Measurements from ENCODE around the gene ABHD4.

DNA sequence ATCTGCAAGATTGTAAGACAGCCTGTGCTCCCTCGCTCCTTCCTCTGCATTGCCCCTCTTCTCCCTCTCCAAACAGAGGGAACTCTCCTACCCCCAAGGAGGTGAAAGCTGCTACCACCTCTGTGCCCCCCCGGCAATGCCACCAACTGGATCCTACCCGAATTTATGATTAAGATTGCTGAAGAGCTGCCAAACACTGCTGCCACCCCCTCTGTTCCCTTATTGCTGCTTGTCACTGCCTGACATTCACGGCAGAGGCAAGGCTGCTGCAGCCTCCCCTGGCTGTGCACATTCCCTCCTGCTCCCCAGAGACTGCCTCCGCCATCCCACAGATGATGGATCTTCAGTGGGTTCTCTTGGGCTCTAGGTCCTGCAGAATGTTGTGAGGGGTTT lies 46.5 kb upstream of the ABHD4 start:
- TF ChIP-seq, protein P1, sequence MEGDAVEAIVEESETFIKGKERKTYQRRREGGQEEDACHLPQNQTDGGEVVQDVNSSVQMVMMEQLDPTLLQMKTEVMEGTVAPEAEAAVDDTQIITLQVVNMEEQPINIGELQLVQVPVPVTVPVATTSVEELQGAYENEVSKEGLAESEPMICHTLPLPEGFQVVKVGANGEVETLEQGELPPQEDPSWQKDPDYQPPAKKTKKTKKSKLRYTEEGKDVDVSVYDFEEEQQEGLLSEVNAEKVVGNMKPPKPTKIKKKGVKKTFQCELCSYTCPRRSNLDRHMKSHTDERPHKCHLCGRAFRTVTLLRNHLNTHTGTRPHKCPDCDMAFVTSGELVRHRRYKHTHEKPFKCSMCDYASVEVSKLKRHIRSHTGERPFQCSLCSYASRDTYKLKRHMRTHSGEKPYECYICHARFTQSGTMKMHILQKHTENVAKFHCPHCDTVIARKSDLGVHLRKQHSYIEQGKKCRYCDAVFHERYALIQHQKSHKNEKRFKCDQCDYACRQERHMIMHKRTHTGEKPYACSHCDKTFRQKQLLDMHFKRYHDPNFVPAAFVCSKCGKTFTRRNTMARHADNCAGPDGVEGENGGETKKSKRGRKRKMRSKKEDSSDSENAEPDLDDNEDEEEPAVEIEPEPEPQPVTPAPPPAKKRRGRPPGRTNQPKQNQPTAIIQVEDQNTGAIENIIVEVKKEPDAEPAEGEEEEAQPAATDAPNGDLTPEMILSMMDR (IDR thresholded peaks at IDR 0.05): no peak
- TF ChIP-seq POLR2A (IDR thresholded peaks at IDR 0.05): no peak

Measured in transverse colon (tissue), 3 donors.